Activated T-cell treated with anti-CD3 and anti-CD28 coated beads, Interleukin-2, amount 50 U/mL, for 24 hours (primary cell): ENCODE measurements around the gene AHCTF1.

ENCODE experiments used
- DNase-seq: peaks from one replicate; pipeline ENCODE4 v3.0.0-alpha.2; 2020
- H3K27ac Mint-ChIP-seq: 2 replicates; pipeline ENCODE4 v1.8.0; 2020; ENCODE audit warnings: mild to moderate bottlenecking, mixed read lengths
- H3K27me3 Mint-ChIP-seq: 2 replicates; pipeline ENCODE4 v1.8.0; 2020; ENCODE audit warnings: mixed read lengths
- H3K36me3 Mint-ChIP-seq: 2 replicates; pipeline ENCODE4 v1.8.0; 2020; ENCODE audit warnings: low read depth, mixed read lengths
- H3K4me1 Mint-ChIP-seq: 2 replicates; pipeline ENCODE4 v1.8.0; 2020; ENCODE audit warnings: low read depth, mixed read lengths
- H3K4me3 Mint-ChIP-seq: 2 replicates; pipeline ENCODE4 v1.8.0; 2020; ENCODE audit warnings: mild to moderate bottlenecking, moderate library complexity, mixed read lengths
- H3K9me3 Mint-ChIP-seq: 2 replicates; pipeline ENCODE4 v1.8.0; 2020; ENCODE audit warnings: mixed read lengths

Gene AHCTF1

GRCh38 chr1:246803883-246804282 lies 127.9 kb downstream of the AHCTF1 start:
- Mint-ChIP-seq H3K27ac (no peak overlapping the region), H3K4me1 (no peaks in the 10 kb centered on the region), H3K4me3 (no peak overlapping the region), H3K36me3 (no peaks in the 10 kb centered on the region), H3K9me3 (no peaks in the 10 kb centered on the region), H3K27me3 (no peaks in the 10 kb centered on the region)
- no peak for DNase-seq

GRCh38 chr1:246803373-246803772 lies 128.4 kb downstream of the AHCTF1 start:
- Mint-ChIP-seq H3K27me3 (no peaks in the 10 kb centered on the region), H3K4me1 (no peaks in the 10 kb centered on the region), H3K9me3 (no peaks in the 10 kb centered on the region), H3K27ac (no peak overlapping the region), H3K4me3 (no peak overlapping the region), H3K36me3 (no peaks in the 10 kb centered on the region)
- DNase-seq: no peak

- H3K27ac Mint-ChIP-seq: no peak overlapping the region
- H3K4me3 Mint-ChIP-seq: no peak overlapping the region
- no peaks in the 10 kb centered on the region for H3K4me1 Mint-ChIP-seq
- no peaks in the 10 kb centered on the region for H3K27me3 Mint-ChIP-seq
- H3K9me3 Mint-ChIP-seq: no peaks in the 10 kb centered on the region
- H3K36me3 Mint-ChIP-seq: no peaks in the 10 kb centered on the region
- DNase-seq: no peak
These were observed 130.3 kb downstream of the AHCTF1 start for GRCh38 chr1:246801241-246802020.

GRCh38 chr1:246800756-246801155 lies 131.0 kb downstream of the AHCTF1 start:
- Mint-ChIP-seq H3K27me3 (no peaks in the 10 kb centered on the region), H3K36me3 (no peaks in the 10 kb centered on the region), H3K4me3 (no peak overlapping the region), H3K9me3 (no peaks in the 10 kb centered on the region), H3K4me1 (no peaks in the 10 kb centered on the region), H3K27ac (no peak overlapping the region)
- DNase-seq: no peak

- no peaks in the 10 kb centered on the region for H3K4me1 Mint-ChIP-seq
- H3K27me3 Mint-ChIP-seq: no peaks in the 10 kb centered on the region
- H3K36me3 Mint-ChIP-seq: no peaks in the 10 kb centered on the region
- no peak for DNase-seq
- no peaks in the 10 kb centered on the region for H3K9me3 Mint-ChIP-seq
- no peak overlapping the region for H3K4me3 Mint-ChIP-seq
- H3K27ac Mint-ChIP-seq: no peak overlapping the region
These were observed 131.4 kb downstream of the AHCTF1 start for GRCh38 chr1:246800356-246800755.

GRCh38 chr1:246798606-246799496 lies 132.9 kb downstream of the AHCTF1 start:
- Mint-ChIP-seq H3K27ac (no peak overlapping the region), H3K9me3 (no peaks in the 10 kb centered on the region)

GRCh38 chr1:246798107-246798506 lies 133.6 kb downstream of the AHCTF1 start:
- H3K36me3 Mint-ChIP-seq: no peaks in the 10 kb centered on the region
- no peaks in the 10 kb centered on the region for H3K4me1 Mint-ChIP-seq
- DNase-seq: no peak
- H3K4me3 Mint-ChIP-seq: no peak overlapping the region
- no peak overlapping the region for H3K27ac Mint-ChIP-seq
- H3K27me3 Mint-ChIP-seq: peaks cover under 1% of the 10 kb centered on the region
- H3K9me3 Mint-ChIP-seq: no peaks in the 10 kb centered on the region

More at GRCh38 chr1:246798606-246799496, 132.9 kb downstream of the AHCTF1 start:
- no peaks in the 10 kb centered on the region for H3K36me3 Mint-ChIP-seq
- no peaks in the 10 kb centered on the region for H3K4me1 Mint-ChIP-seq
- DNase-seq: no peak
- no peak overlapping the region for H3K4me3 Mint-ChIP-seq
- no peaks in the 10 kb centered on the region for H3K27me3 Mint-ChIP-seq

- Mint-ChIP-seq H3K9me3 (no peaks in the 10 kb centered on the region), H3K4me3 (no peak overlapping the region), H3K27me3 (peaks cover 4% of the 10 kb centered on the region), H3K36me3 (no peaks in the 10 kb centered on the region), H3K4me1 (no peaks in the 10 kb centered on the region), H3K27ac (no peak overlapping the region)
- no peak for DNase-seq
These were observed 134.2 kb downstream of the AHCTF1 start for GRCh38 chr1:246797597-246797996.

GRCh38 chr1:246797157-246797556 lies 134.6 kb downstream of the AHCTF1 start:
- no peaks in the 10 kb centered on the region for H3K4me1 Mint-ChIP-seq

GRCh38 chr1:246795906-246796694 lies 135.6 kb downstream of the AHCTF1 start:
- DNase-seq: no peak
- H3K4me3 Mint-ChIP-seq: no peak overlapping the region
- no peak overlapping the region for H3K27ac Mint-ChIP-seq
- no peaks in the 10 kb centered on the region for H3K4me1 Mint-ChIP-seq
- no peaks in the 10 kb centered on the region for H3K36me3 Mint-ChIP-seq
- peaks cover 4% of the 10 kb centered on the region for H3K27me3 Mint-ChIP-seq
- no peaks in the 10 kb centered on the region for H3K9me3 Mint-ChIP-seq

More at GRCh38 chr1:246797157-246797556, 134.6 kb downstream of the AHCTF1 start:
- Mint-ChIP-seq H3K27me3 (peaks cover 4% of the 10 kb centered on the region), H3K27ac (no peak overlapping the region), H3K36me3 (no peaks in the 10 kb centered on the region), H3K9me3 (no peaks in the 10 kb centered on the region), H3K4me3 (no peak overlapping the region)
- DNase-seq: no peak

- Mint-ChIP-seq H3K27me3 (peaks cover 12% of the 10 kb centered on the region), H3K27ac (no peak overlapping the region), H3K9me3 (no peaks in the 10 kb centered on the region), H3K4me3 (no peak overlapping the region), H3K36me3 (no peaks in the 10 kb centered on the region), H3K4me1 (no peaks in the 10 kb centered on the region)
- no peak for DNase-seq
These were observed 136.7 kb downstream of the AHCTF1 start for GRCh38 chr1:246794828-246795671.

- Mint-ChIP-seq H3K9me3 (no peaks in the 10 kb centered on the region), H3K27ac (no peak overlapping the region), H3K27me3 (peaks cover 19% of the 10 kb centered on the region), H3K4me1 (peaks cover 2% of the 10 kb centered on the region), H3K36me3 (no peaks in the 10 kb centered on the region), H3K4me3 (no peak overlapping the region)
- no peak for DNase-seq
These were observed 137.5 kb downstream of the AHCTF1 start for GRCh38 chr1:246794048-246794827.

- peaks cover 25% of the 10 kb centered on the region for H3K27me3 Mint-ChIP-seq
- DNase-seq: no peak
- no peak overlapping the region for H3K4me3 Mint-ChIP-seq
- H3K36me3 Mint-ChIP-seq: no peaks in the 10 kb centered on the region
- peaks cover 5% of the 10 kb centered on the region for H3K4me1 Mint-ChIP-seq
- no peak overlapping the region for H3K27ac Mint-ChIP-seq
- H3K9me3 Mint-ChIP-seq: no peaks in the 10 kb centered on the region
These were observed 138.3 kb downstream of the AHCTF1 start for GRCh38 chr1:246793356-246793896.
